K562 (cell line): ENCODE results near the gene IQUB. TPM values are rescaled to one million over a fixed set of nuclear protein-coding genes. Genes with fewer than 3 reads are reported as not detected.
A peak's percentile ranks its signal among the peaks of the same experiment; 100 is the strongest.

ENCODE experiments used
- CBX3 ChIP-seq, 2 experiments: IDR thresholded peaks; 1 replicate in 1 of 2; 2 replicates in 1 of 2; pipeline ENCODE4 v1.6.1; 2012; ENCODE audit warnings: inconsistent platforms in 2 of 2, low read length in 2 of 2, borderline replicate concordance in 1 of 2, control low read depth in 1 of 2
- CC2D1A ChIP-seq: fragments of 450-650 bp; IDR thresholded peaks from 2 replicates; pipeline ENCODE4 v1.6.1; 2017; ENCODE audit warnings: mild to moderate bottlenecking
- CCNT2 ChIP-seq: IDR thresholded peaks from 2 replicates; pipeline ENCODE4 v1.6.1; 2011; ENCODE audit warnings: borderline replicate concordance, low read depth, mild to moderate bottlenecking, moderate library complexity, mixed read lengths, low read length; ENCODE audit not compliant: insufficient read length; ENCODE audit errors: extremely low read depth
- FIP1L1 ChIP-seq: fragments of 200-400 bp; formaldehyde crosslinking; IDR thresholded peaks from 2 replicates; pipeline ENCODE4 v1.6.1; 2018; ENCODE audit warnings: mild to moderate bottlenecking, low read depth, low read length; ENCODE audit not compliant: poor library complexity, severe bottlenecking
- FOXA3 ChIP-seq, 2 experiments: fragments of 450-650 bp in 1 of 2; sonication (generic) in 1 of 2; formaldehyde crosslinking; IDR thresholded peaks in 1 of 2; conservative IDR thresholded peaks in 1 of 2; 2 replicates each; pipeline versions ENCODE4 v1.4.0 to v1.8.0; 2020 to 2022; ENCODE audit warnings: mild to moderate bottlenecking in 2 of 2, missing genetic modification reagents in 1 of 2
- GTF2A2 ChIP-seq: IDR thresholded peaks from 2 replicates; pipeline ENCODE4 v1.6.1; 2016; ENCODE audit warnings: mild to moderate bottlenecking, missing genetic modification characterization, missing compliant biosample characterization
- KDM2B ChIP-seq: fragments of 250-450 bp; sonication (Bioruptor Pico); IDR thresholded peaks from 2 replicates; pipeline ENCODE4 v1.8.0; 2021; ENCODE audit warnings: mild to moderate bottlenecking, moderate library complexity
- L3MBTL2 ChIP-seq: fragments of 450-650 bp; IDR thresholded peaks from 2 replicates; pipeline ENCODE4 v1.6.1; 2016; ENCODE audit warnings: mild to moderate bottlenecking, moderate library complexity
- LARP7 ChIP-seq: fragments of 450-650 bp; IDR thresholded peaks from 2 replicates; pipeline ENCODE4 v1.6.1; 2016
- OTX1 ChIP-seq: fragments of 450-650 bp; formaldehyde crosslinking; IDR thresholded peaks from 2 replicates; pipeline ENCODE4 v1.4.0; 2022; ENCODE audit warnings: mild to moderate bottlenecking
- PHB2 ChIP-seq: fragments of 450-650 bp; IDR thresholded peaks from 2 replicates; pipeline ENCODE4 v1.6.1; 2017; ENCODE audit warnings: low read depth
- SMAD4 ChIP-seq: fragments of 250-450 bp; sonication (Bioruptor Pico); conservative IDR thresholded peaks from 2 replicates; pipeline ENCODE4 v1.8.0; 2021; ENCODE audit warnings: inconsistent platforms, mild to moderate bottlenecking, moderate library complexity
- SMARCA5 ChIP-seq: fragments of 450-650 bp; IDR thresholded peaks from 2 replicates; pipeline ENCODE4 v1.6.1; 2016
- SMARCE1 ChIP-seq: fragments of 450-650 bp; IDR thresholded peaks from 2 replicates; pipeline ENCODE4 v1.7.1; 2016; ENCODE audit warnings: mild to moderate bottlenecking
- TAL1 ChIP-seq: fragments of 450-650 bp; IDR thresholded peaks from 2 replicates; pipeline ENCODE4 v1.6.1; 2016; ENCODE audit warnings: mild to moderate bottlenecking
- U2AF1 ChIP-seq: fragments of 200-400 bp; formaldehyde crosslinking; optimal IDR thresholded peaks from 2 replicates; pipeline ENCODE3; 2017; ENCODE audit warnings: mild to moderate bottlenecking, low read depth, low read length, moderate library complexity
- ZC3H4 ChIP-seq: sonication (generic); formaldehyde crosslinking; IDR thresholded peaks from 2 replicates; pipeline ENCODE4 v1.9.0; 2021; ENCODE audit warnings: missing genetic modification reagents, borderline replicate concordance
- ZNF146 ChIP-seq: IDR thresholded peaks from one replicate; pipeline ENCODE4 v1.6.1; 2018; ENCODE audit warnings: missing compliant biosample characterization; ENCODE audit not compliant: unreplicated experiment
- ZNF224 ChIP-seq: sonication (generic); formaldehyde crosslinking; IDR thresholded peaks from 2 replicates; pipeline ENCODE4 v1.8.0; 2022; ENCODE audit warnings: mild to moderate bottlenecking, missing genetic modification reagents
- ZNF586 ChIP-seq: fragments of 450-650 bp; formaldehyde crosslinking; conservative IDR thresholded peaks from 2 replicates; pipeline ENCODE4 v1.4.0; 2020; ENCODE audit warnings: mild to moderate bottlenecking, moderate library complexity
- ZNF644 ChIP-seq: fragments of 200-800 bp; sonication (Bioruptor generic); IDR thresholded peaks from 2 replicates; pipeline ENCODE4 v1.6.1; 2016; ENCODE audit warnings: low read depth, missing genetic modification characterization, missing compliant biosample characterization
- ZNF668 ChIP-seq: fragments of 250-450 bp; sonication (Bioruptor Pico); IDR thresholded peaks from 2 replicates; pipeline ENCODE4 v1.8.0; 2022; ENCODE audit warnings: mild to moderate bottlenecking, inconsistent platforms
- ZNF75A ChIP-seq: fragments of 450-650 bp; formaldehyde crosslinking; IDR thresholded peaks from 2 replicates; pipeline ENCODE4 v1.4.0; 2020; ENCODE audit warnings: mild to moderate bottlenecking
- polyA plus RNA-seq, 8 experiments: library from polyadenylated mRNA; depleted of rRNA in 4 of 8; stranded (reverse) in 5 of 8; unstranded in 3 of 8; fragments of >200 nt; fragmentation: Nextera tagmentation in 2 of 8; fragmentation: Illumina TruSeq in 1 of 8; extraction: Ambion mirVana in 2 of 8; extraction: Trizol in 1 of 8; gene quantifications; 2 replicates each; pipeline versions ENCODE4 v1.2.1 to v1.2.3, GENCODE V29; 2011 to 2014; ENCODE audit warnings: inconsistent platforms in 1 of 8, missing spikeins in 1 of 8
- total RNA-seq, 7 experiments: library from RNA; depleted of rRNA in 6 of 7; stranded (reverse); fragments of >200 nt in 6 of 7; fragmentation: Illumina TruSeq in 2 of 7; extraction: Trizol in 2 of 7; gene quantifications; 2 replicates each; pipeline versions ENCODE4 v1.2.1 to v1.2.3, GENCODE V29; 2011 to 2021; ENCODE audit warnings: low replicate concordance in 1 of 7
- TF ChIP-seq, protein P1 (sequence below): sonication (generic); formaldehyde crosslinking; IDR thresholded peaks from 2 replicates; pipeline ENCODE4 v1.8.0; 2023; ENCODE audit warnings: missing genetic modification reagents, mild to moderate bottlenecking, borderline replicate concordance
- TF ChIP-seq, protein P2 (sequence below): sonication (generic); formaldehyde crosslinking; IDR thresholded peaks from 2 replicates; pipeline ENCODE4 v1.8.0; 2022; ENCODE audit warnings: mild to moderate bottlenecking, missing genetic modification reagents

Gene IQUB
- total and polyA plus RNA-seq, 9 of the 15 experiments (the other 6 are each of a cell fraction or from before 2014, with no cell fraction given), result 0.62 to 2.6 (median 1.4) TPM

DNA sequence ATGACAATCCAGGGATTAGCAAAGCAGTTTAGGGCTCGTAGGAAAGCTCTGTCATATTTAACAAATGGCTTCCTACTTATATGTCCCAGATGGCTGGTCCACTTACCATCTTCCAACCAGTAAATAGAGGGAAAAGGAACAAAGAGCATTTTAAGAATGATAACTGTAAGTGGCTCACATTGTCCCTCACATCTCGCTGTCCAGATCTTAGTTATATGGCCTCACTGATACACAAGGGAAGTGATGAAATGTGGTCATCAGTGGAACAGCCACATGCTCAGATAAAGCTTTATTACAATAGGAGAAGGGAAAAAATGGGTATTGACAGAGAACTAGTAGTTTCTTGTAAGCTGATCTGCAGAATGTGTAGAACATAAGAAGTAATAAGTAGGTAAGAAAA is 35.8 kb downstream of the IQUB start (continued):
- TF ChIP-seq, protein P1, sequence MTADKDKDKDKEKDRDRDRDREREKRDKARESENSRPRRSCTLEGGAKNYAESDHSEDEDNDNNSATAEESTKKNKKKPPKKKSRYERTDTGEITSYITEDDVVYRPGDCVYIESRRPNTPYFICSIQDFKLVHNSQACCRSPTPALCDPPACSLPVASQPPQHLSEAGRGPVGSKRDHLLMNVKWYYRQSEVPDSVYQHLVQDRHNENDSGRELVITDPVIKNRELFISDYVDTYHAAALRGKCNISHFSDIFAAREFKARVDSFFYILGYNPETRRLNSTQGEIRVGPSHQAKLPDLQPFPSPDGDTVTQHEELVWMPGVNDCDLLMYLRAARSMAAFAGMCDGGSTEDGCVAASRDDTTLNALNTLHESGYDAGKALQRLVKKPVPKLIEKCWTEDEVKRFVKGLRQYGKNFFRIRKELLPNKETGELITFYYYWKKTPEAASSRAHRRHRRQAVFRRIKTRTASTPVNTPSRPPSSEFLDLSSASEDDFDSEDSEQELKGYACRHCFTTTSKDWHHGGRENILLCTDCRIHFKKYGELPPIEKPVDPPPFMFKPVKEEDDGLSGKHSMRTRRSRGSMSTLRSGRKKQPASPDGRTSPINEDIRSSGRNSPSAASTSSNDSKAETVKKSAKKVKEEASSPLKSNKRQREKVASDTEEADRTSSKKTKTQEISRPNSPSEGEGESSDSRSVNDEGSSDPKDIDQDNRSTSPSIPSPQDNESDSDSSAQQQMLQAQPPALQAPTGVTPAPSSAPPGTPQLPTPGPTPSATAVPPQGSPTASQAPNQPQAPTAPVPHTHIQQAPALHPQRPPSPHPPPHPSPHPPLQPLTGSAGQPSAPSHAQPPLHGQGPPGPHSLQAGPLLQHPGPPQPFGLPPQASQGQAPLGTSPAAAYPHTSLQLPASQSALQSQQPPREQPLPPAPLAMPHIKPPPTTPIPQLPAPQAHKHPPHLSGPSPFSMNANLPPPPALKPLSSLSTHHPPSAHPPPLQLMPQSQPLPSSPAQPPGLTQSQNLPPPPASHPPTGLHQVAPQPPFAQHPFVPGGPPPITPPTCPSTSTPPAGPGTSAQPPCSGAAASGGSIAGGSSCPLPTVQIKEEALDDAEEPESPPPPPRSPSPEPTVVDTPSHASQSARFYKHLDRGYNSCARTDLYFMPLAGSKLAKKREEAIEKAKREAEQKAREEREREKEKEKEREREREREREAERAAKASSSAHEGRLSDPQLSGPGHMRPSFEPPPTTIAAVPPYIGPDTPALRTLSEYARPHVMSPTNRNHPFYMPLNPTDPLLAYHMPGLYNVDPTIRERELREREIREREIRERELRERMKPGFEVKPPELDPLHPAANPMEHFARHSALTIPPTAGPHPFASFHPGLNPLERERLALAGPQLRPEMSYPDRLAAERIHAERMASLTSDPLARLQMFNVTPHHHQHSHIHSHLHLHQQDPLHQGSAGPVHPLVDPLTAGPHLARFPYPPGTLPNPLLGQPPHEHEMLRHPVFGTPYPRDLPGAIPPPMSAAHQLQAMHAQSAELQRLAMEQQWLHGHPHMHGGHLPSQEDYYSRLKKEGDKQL (CRISPR knock-in tag), result no peak
- TF ChIP-seq U2AF1, result no peak
- TF ChIP-seq ZNF668, result no peak
- TF ChIP-seq CCNT2, result no peak
- TF ChIP-seq CBX3 (IDR thresholded peaks at IDR 0.05; ENCODE audit: borderline replicate concordance in 1 of 2, low read length in 2 of 2), result peak in 1 of 2 experiments; percentile 90; a peak in 1 of 3 replicates
- no peak for TF ChIP-seq ZNF146
- no peak for TF ChIP-seq ZNF224 (CRISPR knock-in tag)
- no peak; the same call in 1 of the 2 replicates for TF ChIP-seq CC2D1A
- no peak for TF ChIP-seq GTF2A2 (tag)
- TF ChIP-seq SMAD4 (CRISPR knock-in tag), result peak; percentile 66
- TF ChIP-seq FIP1L1, result no peak
- TF ChIP-seq ZNF644, result no peak
- TF ChIP-seq LARP7, result no peak
- TF ChIP-seq PHB2, result no peak
- no peak for TF ChIP-seq ZNF586 (CRISPR knock-in tag)
- no peak for TF ChIP-seq ZNF75A
- TF ChIP-seq L3MBTL2, result peak; percentile 86
- TF ChIP-seq, protein P2, sequence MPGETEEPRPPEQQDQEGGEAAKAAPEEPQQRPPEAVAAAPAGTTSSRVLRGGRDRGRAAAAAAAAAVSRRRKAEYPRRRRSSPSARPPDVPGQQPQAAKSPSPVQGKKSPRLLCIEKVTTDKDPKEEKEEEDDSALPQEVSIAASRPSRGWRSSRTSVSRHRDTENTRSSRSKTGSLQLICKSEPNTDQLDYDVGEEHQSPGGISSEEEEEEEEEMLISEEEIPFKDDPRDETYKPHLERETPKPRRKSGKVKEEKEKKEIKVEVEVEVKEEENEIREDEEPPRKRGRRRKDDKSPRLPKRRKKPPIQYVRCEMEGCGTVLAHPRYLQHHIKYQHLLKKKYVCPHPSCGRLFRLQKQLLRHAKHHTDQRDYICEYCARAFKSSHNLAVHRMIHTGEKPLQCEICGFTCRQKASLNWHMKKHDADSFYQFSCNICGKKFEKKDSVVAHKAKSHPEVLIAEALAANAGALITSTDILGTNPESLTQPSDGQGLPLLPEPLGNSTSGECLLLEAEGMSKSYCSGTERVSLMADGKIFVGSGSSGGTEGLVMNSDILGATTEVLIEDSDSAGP (CRISPR knock-in tag), result no peak
- TF ChIP-seq SMARCA5, result no peak
- peak; percentile 71 for TF ChIP-seq TAL1
- peak; percentile 63 to 73; a peak in 3 of 4 replicates for TF ChIP-seq FOXA3 (CRISPR knock-in tag; conservative IDR thresholded peaks at IDR 0.05 in 1 of 2, IDR thresholded peaks at IDR 0.05 in 1 of 2)
- no peak for TF ChIP-seq OTX1 (CRISPR knock-in tag)
- no peak for TF ChIP-seq KDM2B (CRISPR knock-in tag)
- no peak for TF ChIP-seq ZC3H4 (CRISPR knock-in tag)
- peak; percentile 61; the same call in 1 of the 2 replicates for TF ChIP-seq SMARCE1
